Measurements from ENCODE around the gene KIAA1958.

The KIAA1958 gene

DNA sequence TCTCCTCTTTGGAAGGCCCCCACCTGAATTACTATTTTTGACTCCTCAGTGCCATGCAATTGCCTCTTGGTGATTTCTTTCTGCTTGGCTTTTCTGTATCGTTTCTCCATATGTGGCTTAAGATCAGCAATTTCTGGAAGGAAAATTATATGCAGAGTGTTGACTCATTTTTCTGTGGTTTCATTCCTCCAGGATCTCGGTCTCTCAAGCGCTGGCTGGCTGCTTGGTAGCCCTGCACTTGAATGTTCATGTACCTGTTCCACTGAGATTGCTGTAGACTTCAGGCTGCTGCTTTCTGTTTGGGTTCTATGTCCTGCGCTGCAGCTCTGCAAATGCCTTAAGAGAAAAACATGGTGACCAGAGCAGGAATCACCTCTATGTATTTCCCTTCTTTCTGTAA is 153.7 kb downstream of the KIAA1958 start:
- H3K4me3 ChIP-seq (replicated peaks; ENCODE audit: low read depth, low read length): no peak overlapping the region
- DNase-seq (ENCODE audit: extremely low read depth, low read depth): no peak
- TF ChIP-seq, protein P1, sequence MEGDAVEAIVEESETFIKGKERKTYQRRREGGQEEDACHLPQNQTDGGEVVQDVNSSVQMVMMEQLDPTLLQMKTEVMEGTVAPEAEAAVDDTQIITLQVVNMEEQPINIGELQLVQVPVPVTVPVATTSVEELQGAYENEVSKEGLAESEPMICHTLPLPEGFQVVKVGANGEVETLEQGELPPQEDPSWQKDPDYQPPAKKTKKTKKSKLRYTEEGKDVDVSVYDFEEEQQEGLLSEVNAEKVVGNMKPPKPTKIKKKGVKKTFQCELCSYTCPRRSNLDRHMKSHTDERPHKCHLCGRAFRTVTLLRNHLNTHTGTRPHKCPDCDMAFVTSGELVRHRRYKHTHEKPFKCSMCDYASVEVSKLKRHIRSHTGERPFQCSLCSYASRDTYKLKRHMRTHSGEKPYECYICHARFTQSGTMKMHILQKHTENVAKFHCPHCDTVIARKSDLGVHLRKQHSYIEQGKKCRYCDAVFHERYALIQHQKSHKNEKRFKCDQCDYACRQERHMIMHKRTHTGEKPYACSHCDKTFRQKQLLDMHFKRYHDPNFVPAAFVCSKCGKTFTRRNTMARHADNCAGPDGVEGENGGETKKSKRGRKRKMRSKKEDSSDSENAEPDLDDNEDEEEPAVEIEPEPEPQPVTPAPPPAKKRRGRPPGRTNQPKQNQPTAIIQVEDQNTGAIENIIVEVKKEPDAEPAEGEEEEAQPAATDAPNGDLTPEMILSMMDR (IDR thresholded peaks at IDR 0.05; ENCODE audit: low read depth, low read length, missing control alignments): no peak

DNA sequence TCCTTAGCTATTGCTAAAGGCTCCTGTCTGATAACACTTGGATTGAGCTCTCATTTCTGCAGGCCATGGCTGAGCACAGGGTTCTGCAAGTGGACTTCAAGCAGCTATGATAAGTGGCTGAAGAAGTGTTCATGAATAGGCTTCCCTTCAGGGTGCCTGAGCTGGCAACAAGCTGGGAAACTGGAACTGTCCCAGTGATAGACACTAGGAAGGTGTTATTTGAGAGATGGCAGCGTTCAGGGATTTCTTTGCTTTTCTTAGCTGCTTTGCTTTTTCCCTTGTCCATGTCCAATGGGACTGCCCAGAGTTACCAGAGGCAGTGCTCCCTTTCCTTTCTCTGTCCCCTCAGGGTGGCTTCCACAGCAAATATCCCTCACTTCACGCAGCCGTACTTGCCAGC is 155.5 kb downstream of the KIAA1958 start:
- DNase-seq (ENCODE audit: extremely low read depth, low read depth): no peak
- TF ChIP-seq, protein P1 (IDR thresholded peaks at IDR 0.05; ENCODE audit: low read depth, low read length, missing control alignments): no peak
- no peak overlapping the region for H3K4me3 ChIP-seq (replicated peaks; ENCODE audit: low read depth, low read length)

DNA sequence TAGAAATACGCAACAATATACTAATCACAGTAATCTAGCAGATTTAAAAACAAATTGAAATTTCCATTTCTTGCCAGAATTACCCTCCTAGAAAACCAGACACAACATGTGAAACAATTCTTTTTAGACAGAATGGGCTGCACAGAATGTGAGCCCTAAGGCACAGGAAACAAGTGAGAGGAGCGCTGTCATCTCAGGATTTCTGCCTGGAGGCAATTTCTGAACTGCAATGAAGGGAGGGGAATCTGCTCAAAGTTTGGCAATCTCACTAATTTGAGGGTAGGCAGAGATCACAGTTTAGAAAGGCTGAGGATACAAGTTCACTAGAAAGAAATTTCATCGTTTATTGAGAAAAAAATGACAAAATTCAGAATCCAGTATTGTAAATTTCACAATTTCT is 161.0 kb downstream of the KIAA1958 start:
- TF ChIP-seq, protein P1 (IDR thresholded peaks at IDR 0.05; ENCODE audit: low read depth, low read length, missing control alignments): no peak
- no peak overlapping the region for H3K4me3 ChIP-seq (replicated peaks; ENCODE audit: low read depth, low read length)
- DNase-seq (ENCODE audit: extremely low read depth, low read depth): no peak

DNA sequence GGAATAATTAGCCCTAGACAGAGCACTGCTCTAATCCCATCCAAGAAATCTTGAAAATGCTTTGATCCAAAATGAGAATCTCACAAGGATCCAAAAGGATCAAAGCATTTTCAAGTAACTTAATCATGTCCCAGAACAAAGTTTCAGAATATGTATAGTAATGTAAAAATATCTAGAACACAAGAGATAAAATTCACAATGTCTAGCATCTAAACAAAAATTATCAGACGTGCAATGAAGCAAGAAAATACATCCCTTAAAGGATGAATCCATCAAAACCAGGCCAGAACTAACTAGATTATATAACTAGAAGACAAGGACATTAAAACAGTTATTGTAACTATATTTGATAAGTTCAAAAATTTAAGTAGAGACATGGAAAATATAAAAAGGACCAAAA is 162.0 kb downstream of the KIAA1958 start:
- TF ChIP-seq, protein P1 (IDR thresholded peaks at IDR 0.05; ENCODE audit: low read depth, low read length, missing control alignments): no peak
- DNase-seq (ENCODE audit: extremely low read depth, low read depth): no peak
- no peak overlapping the region for H3K4me3 ChIP-seq (replicated peaks; ENCODE audit: low read depth, low read length)

DNA sequence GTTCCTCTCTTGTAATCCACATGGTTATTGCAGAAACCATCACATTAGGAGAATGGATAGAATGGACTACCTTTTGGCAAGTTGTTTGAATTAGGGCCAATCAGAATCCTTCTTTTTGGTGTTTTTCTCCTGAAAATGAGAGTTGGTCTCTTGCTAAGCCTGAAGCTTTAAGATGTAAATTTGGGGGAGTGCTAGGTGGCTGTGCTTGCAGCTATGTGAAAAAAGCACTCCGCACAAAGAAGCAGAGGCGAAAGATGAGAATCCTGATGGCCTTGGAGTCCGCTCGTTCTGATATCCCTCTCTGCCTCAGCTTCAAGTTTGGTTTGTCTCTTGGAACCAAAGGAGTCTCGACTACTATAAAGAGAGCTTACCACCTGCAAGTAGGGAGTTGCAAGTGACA is 167.7 kb downstream of the KIAA1958 start:
- TF ChIP-seq, protein P1 (IDR thresholded peaks at IDR 0.05; ENCODE audit: low read depth, low read length, missing control alignments): no peak
- no peak overlapping the region for H3K4me3 ChIP-seq (replicated peaks; ENCODE audit: low read depth, low read length)
- DNase-seq (ENCODE audit: extremely low read depth, low read depth): no peak

DNA sequence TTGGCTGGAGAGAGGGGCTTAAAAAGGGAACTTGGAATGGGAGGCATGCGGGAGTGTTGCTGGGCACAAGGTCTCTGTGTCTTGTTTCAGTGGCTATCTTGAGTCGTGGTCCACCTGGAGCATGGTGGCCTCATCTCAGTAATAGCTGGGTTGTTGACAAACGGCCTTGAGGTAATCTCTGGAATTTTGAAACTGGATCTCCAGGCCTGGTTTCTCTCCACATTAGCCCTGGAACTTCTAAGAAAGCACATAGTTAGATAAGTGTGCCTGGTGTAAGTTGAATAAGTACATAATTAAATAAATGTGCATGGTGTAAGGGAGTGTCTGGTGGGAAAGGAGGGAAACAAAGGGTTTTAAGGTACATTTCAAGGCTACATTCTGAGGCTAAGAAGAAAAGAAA is 169.0 kb downstream of the KIAA1958 start:
- TF ChIP-seq, protein P1 (IDR thresholded peaks at IDR 0.05; ENCODE audit: low read depth, low read length, missing control alignments): no peak
- DNase-seq (ENCODE audit: extremely low read depth, low read depth): no peak
- H3K4me3 ChIP-seq (replicated peaks; ENCODE audit: low read depth, low read length): no peak overlapping the region

DNA sequence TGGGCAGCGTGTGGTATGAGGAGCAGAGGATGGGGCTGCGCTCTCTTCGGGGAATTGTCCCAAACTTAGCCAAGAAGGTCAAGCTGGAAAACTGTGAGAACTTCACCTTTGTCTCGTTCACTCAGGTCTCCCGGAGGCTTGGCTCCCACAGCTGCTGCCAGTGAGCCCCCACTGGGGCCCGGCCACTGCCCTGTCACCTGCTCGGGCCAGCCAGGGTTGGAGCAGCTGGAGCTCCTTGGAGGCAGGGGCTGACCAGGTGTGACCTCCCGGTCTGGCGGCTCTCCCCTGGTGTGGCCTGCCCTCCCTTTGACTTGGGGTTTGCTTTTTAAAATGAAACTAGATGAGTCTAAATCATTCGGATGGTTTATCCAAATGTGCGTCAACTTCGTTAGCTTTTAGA is 173.3 kb downstream of the KIAA1958 start:
- DNase-seq (ENCODE audit: extremely low read depth, low read depth): no peak
- TF ChIP-seq, protein P1 (IDR thresholded peaks at IDR 0.05; ENCODE audit: low read depth, low read length, missing control alignments): no peak

More for the DNA sequence above, 173.3 kb downstream of the KIAA1958 start:
- no peak overlapping the region for H3K4me3 ChIP-seq (replicated peaks; ENCODE audit: low read depth, low read length)
